Measurements from ENCODE around the gene QRFP.

DNA sequence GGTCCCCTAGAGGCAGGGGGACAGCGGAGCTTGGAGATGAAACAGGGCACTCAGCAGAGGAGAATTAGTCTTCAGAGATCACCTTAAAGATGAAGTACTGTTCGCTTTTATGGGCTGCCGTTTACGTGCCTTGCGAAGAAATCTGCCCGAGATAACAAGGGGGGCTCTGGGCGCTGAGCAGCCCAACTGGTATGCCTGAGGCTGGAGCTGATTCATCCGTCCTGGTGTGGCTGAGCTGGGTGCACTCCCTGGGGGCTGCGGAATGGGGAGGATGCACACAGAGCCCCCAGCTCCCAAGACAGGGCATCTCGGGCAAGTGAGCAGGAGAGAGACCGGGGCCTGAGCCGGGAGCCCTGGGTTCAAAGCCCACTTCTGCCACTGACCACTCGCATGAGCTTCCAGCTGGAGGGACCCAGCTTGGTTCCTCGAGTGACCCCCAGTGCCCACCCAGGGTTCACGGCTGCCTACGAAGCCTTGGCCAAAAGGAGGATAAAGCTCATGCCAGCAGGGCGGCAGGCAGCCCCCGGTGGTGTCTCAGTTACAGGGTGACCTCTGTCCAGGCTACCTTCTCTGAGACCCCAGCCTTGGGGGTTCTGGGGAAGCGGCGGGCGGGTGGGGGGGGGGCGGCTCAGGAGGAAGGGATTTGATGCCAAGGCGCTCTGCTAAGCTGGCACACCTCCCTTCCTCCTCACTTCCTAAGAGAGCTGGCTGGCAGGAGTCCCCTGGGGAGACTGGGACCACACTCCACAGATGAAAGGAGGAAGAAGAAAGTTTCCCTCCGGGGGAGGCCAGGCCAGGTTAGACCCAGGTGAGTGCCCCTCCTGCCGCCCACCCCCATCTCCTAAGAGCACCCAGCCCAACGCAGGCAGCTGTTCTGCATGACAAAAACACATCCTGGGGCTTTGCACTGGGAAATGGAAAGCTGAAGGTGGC is 36.8 kb upstream of the QRFP start:
- TF ChIP-seq TCF12 (IDR thresholded peaks at IDR 0.05; ENCODE audit: low read depth): no peak
- TF ChIP-seq, protein P1, sequence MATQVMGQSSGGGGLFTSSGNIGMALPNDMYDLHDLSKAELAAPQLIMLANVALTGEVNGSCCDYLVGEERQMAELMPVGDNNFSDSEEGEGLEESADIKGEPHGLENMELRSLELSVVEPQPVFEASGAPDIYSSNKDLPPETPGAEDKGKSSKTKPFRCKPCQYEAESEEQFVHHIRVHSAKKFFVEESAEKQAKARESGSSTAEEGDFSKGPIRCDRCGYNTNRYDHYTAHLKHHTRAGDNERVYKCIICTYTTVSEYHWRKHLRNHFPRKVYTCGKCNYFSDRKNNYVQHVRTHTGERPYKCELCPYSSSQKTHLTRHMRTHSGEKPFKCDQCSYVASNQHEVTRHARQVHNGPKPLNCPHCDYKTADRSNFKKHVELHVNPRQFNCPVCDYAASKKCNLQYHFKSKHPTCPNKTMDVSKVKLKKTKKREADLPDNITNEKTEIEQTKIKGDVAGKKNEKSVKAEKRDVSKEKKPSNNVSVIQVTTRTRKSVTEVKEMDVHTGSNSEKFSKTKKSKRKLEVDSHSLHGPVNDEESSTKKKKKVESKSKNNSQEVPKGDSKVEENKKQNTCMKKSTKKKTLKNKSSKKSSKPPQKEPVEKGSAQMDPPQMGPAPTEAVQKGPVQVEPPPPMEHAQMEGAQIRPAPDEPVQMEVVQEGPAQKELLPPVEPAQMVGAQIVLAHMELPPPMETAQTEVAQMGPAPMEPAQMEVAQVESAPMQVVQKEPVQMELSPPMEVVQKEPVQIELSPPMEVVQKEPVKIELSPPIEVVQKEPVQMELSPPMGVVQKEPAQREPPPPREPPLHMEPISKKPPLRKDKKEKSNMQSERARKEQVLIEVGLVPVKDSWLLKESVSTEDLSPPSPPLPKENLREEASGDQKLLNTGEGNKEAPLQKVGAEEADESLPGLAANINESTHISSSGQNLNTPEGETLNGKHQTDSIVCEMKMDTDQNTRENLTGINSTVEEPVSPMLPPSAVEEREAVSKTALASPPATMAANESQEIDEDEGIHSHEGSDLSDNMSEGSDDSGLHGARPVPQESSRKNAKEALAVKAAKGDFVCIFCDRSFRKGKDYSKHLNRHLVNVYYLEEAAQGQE (IDR thresholded peaks at IDR 0.05; ENCODE audit: low read depth): no peak
- no peak for TF ChIP-seq MAX (IDR thresholded peaks at IDR 0.05)
- no peak for TF ChIP-seq CREB1 (IDR thresholded peaks at IDR 0.05; ENCODE audit: low read depth)
- no peak for TF ChIP-seq TEAD4 (IDR thresholded peaks at IDR 0.05)
- no peak for TF ChIP-seq USF1 (IDR thresholded peaks at IDR 0.05)
- TF ChIP-seq EGR1 (IDR thresholded peaks at IDR 0.05): no peak
- TF ChIP-seq NFIC (IDR thresholded peaks at IDR 0.05): no peak
